ENCODE data around the gene ABCG1. TPM values are rescaled to one million over a fixed set of nuclear protein-coding genes. Genes with fewer than 3 reads are reported as not detected.

Gene ABCG1
- total and polyA plus RNA-seq, 2 donors (not counting 3 experiments of a cell fraction or from before 2014, with no cell fraction given): 6.7 to 19.6 TPM

GRCh38 chr21:42212266-42212665 is 6.7 kb upstream of the ABCG1 start:
- no peak overlapping the region for H3K9ac ChIP-seq (replicated peaks; ENCODE audit: extremely low read depth, insufficient read depth, low read length)
- H3K27ac ChIP-seq (ENCODE audit: insufficient read depth, low read depth, low read length): no peak overlapping the region
- peaks cover 0 to 2% of the 10 kb centered on the region in 2 experiments for H3K27me3 ChIP-seq (ENCODE audit: control insufficient read depth in 2 of 2, insufficient read depth in 2 of 2, low read length in 2 of 2)
- ChIA-PET CTCF (no interaction called here), POLR2A (no interaction called here)
- peaks cover 16% of the 10 kb centered on the region for H3K4me1 ChIP-seq (ENCODE audit: control insufficient read depth, extremely low read depth, insufficient read depth, low read length)
- no TSS peak for BruUV-seq (replicated peaks)
- no peak overlapping the region for H2AFZ ChIP-seq (ENCODE audit: low read depth, low read length)
- H3K36me3 ChIP-seq (ENCODE audit: control insufficient read depth in 2 of 2, extremely low read depth in 1 of 2, insufficient read depth in 2 of 2, low read length in 2 of 2): no peaks in the 10 kb centered on the region
- H4K20me1 ChIP-seq (replicated peaks; ENCODE audit: control insufficient read depth, extremely low read depth, insufficient read depth, low read length): no peaks in the 10 kb centered on the region
- H3K9me3 ChIP-seq (replicated peaks; ENCODE audit: control insufficient read depth, insufficient read depth, low read length): no peaks in the 10 kb centered on the region
- no peaks in the 10 kb centered on the region for H3K9me1 ChIP-seq (replicated peaks; ENCODE audit: control insufficient read depth, extremely low read depth, insufficient read depth, low read length)
- dilution Hi-C loops (cut with MboI; ENCODE audit: extremely low pct_ligation_motif_present, low sequenced_read_pairs) (no loop called here), intact Hi-C loops (cut with micrococcal nuclease) (no loop called here)
- DNase-seq (ENCODE audit: low read depth, low spot score) (no peak), FAIRE-seq (no peak)
- no peak overlapping the region for H3K4me2 ChIP-seq (ENCODE audit: insufficient read depth, low read length)
- H3K79me2 ChIP-seq (ENCODE audit: control insufficient read depth, insufficient read depth, low read length): no peaks in the 10 kb centered on the region
- no peak for TF ChIP-seq EZH2 (IDR thresholded peaks at IDR 0.05; ENCODE audit: borderline replicate concordance, low read depth, low read length, severe bottlenecking)
- TF ChIP-seq POLR2AphosphoS5 (IDR thresholded peaks at IDR 0.05; ENCODE audit: insufficient read depth, low read depth, low read length): no peak
- TF ChIP-seq, protein P1, sequence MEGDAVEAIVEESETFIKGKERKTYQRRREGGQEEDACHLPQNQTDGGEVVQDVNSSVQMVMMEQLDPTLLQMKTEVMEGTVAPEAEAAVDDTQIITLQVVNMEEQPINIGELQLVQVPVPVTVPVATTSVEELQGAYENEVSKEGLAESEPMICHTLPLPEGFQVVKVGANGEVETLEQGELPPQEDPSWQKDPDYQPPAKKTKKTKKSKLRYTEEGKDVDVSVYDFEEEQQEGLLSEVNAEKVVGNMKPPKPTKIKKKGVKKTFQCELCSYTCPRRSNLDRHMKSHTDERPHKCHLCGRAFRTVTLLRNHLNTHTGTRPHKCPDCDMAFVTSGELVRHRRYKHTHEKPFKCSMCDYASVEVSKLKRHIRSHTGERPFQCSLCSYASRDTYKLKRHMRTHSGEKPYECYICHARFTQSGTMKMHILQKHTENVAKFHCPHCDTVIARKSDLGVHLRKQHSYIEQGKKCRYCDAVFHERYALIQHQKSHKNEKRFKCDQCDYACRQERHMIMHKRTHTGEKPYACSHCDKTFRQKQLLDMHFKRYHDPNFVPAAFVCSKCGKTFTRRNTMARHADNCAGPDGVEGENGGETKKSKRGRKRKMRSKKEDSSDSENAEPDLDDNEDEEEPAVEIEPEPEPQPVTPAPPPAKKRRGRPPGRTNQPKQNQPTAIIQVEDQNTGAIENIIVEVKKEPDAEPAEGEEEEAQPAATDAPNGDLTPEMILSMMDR (IDR thresholded peaks at IDR 0.05; ENCODE audit: extremely low read depth in 1 of 2, insufficient read depth in 1 of 2, low read depth in 1 of 2, low read length in 2 of 2): no peak
- TF ChIP-seq JUN (IDR thresholded peaks at IDR 0.05; ENCODE audit: borderline replicate concordance, insufficient read depth, insufficient read length, low read depth): no peak
- TF ChIP-seq FOS (IDR thresholded peaks at IDR 0.05; ENCODE audit: borderline replicate concordance, insufficient read depth, low read length): no peak
- no peak for TF ChIP-seq MYC (IDR thresholded peaks at IDR 0.05; ENCODE audit: low read depth, low read length)
- no peak for TF ChIP-seq MAX (IDR thresholded peaks at IDR 0.05; ENCODE audit: insufficient read depth, insufficient read length)
- TF ChIP-seq POLR2A (IDR thresholded peaks at IDR 0.05; ENCODE audit: low read depth, low read length): no peak
- TF ChIP-seq GATA2 (IDR thresholded peaks at IDR 0.05; ENCODE audit: insufficient read depth, insufficient read length, low read depth, low read length): no peak
- H3K4me3 ChIP-seq (replicated peaks in 1 of 3; ENCODE audit: insufficient read depth in 1 of 3, low read depth in 1 of 3, low read length in 3 of 3): no peak overlapping the region

All from endothelial cell of umbilical vein (primary cell).